GM18526 (cell line): ENCODE results near the gene KAZN.

ENCODE experiments used
- POLR2A ChIP-seq: IDR thresholded peaks from 3 replicates; pipeline ENCODE4 v1.6.1; 2011; ENCODE audit not compliant: insufficient read length; ENCODE audit errors: extremely low read depth

Gene KAZN

GRCh38 chr1:14578156-14578555 is 20.3 kb upstream of the KAZN start:
- TF ChIP-seq POLR2A, result no peak

GRCh38 chr1:14580986-14581385 is 17.5 kb upstream of the KAZN start:
- no peak for TF ChIP-seq POLR2A

- no peak for TF ChIP-seq POLR2A
These were observed 14.7 kb upstream of the KAZN start for GRCh38 chr1:14583788-14584187.

GRCh38 chr1:14585728-14586127 is 12.8 kb upstream of the KAZN start:
- no peak for TF ChIP-seq POLR2A

- TF ChIP-seq POLR2A, result no peak
These were observed 7.9 kb upstream of the KAZN start for GRCh38 chr1:14590411-14591180.

GRCh38 chr1:14591600-14591999 is 6.9 kb upstream of the KAZN start:
- TF ChIP-seq POLR2A, result no peak

- no peak for TF ChIP-seq POLR2A
These were observed 6.4 kb upstream of the KAZN start for GRCh38 chr1:14592004-14592631.

GRCh38 chr1:14593302-14593701 is 5.2 kb upstream of the KAZN start:
- TF ChIP-seq POLR2A, result no peak

GRCh38 chr1:14594045-14594444 is 4.4 kb upstream of the KAZN start:
- no peak for TF ChIP-seq POLR2A

GRCh38 chr1:14596591-14596990 is 1.9 kb upstream of the KAZN start:
- no peak for TF ChIP-seq POLR2A

- TF ChIP-seq POLR2A, result no peak
These were observed 1.0 kb upstream of the KAZN start for GRCh38 chr1:14597343-14598006.

- no peak for TF ChIP-seq POLR2A
These were observed 433 bp upstream of the KAZN start for GRCh38 chr1:14598007-14598497.

GRCh38 chr1:14599183-14599791 is 802 bp downstream of the KAZN start:
- no peak for TF ChIP-seq POLR2A

- TF ChIP-seq POLR2A, result no peak
These were observed 1.3 kb downstream of the KAZN start for GRCh38 chr1:14599800-14600199.

- no peak for TF ChIP-seq POLR2A
These were observed 2.1 kb downstream of the KAZN start for GRCh38 chr1:14600405-14601112.
